GM19455 (cell line): Measurements from ENCODE around the gene TXLNB.

Source experiments
- ATAC-seq: cut with Tn5 transposase; IDR thresholded peaks from one replicate; pipeline ENCODE4 v1.9.1; 2021; ENCODE audit not compliant: unreplicated experiment

Gene TXLNB

DNA sequence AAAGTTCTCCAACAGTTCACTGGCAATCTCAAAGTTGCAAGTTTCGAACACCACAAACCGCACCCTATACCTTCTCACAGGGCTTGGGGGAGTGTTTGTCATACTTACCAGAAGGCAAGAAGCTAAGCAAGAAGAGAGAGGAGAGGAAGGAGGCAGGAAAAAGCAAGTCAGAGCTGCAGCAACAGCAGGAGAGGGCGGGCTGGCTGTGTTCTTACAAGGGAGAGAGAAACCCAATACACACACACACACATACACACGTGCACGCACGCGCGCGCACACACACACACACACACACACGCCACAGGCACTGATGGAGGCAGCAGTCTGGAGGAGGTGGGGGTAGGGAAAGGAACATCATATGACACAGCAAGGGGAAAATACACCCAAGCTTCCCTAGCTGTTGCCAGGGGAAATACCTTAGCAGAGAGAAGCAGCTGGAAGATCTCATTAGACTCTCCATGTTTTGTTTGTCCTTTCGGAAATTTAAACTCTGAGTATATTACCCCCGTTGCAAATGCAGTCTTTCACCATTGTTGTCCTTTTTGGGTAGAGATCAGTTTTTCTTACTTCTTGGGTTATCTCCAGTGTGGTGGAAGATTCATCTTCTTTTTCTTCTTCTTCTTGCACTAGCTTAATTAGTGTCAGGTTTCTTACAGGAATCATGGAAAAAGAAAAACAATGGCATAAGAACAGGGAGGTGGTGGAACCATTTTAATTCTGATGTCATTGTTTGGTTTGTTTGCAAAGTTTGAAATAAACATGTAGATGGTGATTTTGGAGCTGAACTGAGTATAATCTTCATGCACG, at the start of gene TXLNB:
TSS of gene TXLNB (minus strand) at position 186 of the 807 bp plus-strand sequence. CDS start 3,099 bp downstream, outside the sequence.
- peak; percentile 61 for ATAC-seq

DNA sequence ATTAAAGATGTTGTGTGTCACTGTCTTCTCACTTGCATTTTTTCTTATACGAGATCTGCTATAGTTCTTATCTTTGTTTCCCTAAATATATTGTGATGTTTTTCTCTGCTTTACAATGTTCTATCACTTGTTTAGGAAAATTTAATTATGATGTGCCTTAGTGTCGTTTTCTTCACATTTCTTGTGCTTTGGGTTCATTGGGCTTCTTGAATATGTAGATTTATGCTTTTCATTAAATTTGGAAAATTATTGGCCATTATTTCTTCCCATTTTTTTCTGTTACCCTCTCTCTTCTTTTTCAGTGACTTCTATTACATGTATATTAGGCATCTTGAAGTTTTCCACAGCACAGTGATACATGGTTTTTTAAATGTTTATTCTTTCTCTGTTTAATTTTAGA, 49.3 kb upstream of the TXLNB start:
- no peak for ATAC-seq

DNA sequence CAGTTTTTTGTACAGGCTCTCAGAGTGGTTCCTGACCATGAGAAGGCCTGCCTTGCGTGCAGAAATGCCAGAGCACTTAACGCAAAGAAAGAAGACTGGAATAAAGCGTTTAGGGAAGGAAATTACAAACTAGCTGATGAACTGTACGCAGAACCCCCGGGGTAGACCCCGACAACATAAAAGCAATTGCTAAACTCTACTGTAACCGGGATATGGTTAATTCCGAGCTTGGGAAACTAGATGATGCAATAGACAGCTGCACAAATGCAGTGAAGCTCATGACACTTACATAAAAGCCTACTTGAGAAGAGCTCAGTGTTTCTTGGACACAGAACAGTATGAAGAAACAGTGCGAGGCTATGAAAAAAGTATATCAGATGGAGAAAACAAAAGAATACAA, 47.0 kb upstream of the TXLNB start:
- ATAC-seq, result no peak

- ATAC-seq, result no peak
Measured at GRCh38 chr6:139337830-139338229, 46.0 kb upstream of the TXLNB start.

- ATAC-seq, result no peak
Measured at GRCh38 chr6:139337001-139337400, 45.2 kb upstream of the TXLNB start.

- ATAC-seq, result no peak
Measured at GRCh38 chr6:139336488-139336887, 44.7 kb upstream of the TXLNB start.

GRCh38 chr6:139335447-139336210, 43.8 kb upstream of the TXLNB start:
- no peak for ATAC-seq

- no peak for ATAC-seq
Measured at GRCh38 chr6:139334806-139335446, 43.1 kb upstream of the TXLNB start.

GRCh38 chr6:139330826-139331500, 39.2 kb upstream of the TXLNB start:
- ATAC-seq, result no peak

DNA sequence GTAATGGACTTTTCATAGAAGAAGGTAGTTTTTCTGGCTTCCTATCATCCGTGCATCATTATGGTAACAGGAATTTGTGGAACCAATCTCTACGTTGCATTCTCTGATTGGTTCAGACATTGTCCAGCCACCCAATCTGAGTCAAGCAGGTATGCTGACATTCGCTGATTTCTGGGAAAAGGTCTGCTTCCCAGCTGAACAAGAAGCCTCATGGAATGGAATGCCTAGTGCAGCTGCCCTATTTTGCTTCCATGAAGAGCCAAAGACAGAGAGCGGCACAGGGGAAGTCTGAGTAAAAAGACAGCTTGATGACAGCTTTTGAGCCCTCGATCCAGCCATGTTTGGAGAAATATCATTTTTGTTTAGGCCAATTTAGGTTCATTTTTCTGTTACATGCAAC, 38.5 kb upstream of the TXLNB start:
- no peak for ATAC-seq

- no peak for ATAC-seq
Measured at GRCh38 chr6:139329224-139329623, 37.4 kb upstream of the TXLNB start.

GRCh38 chr6:139327038-139327437, 35.2 kb upstream of the TXLNB start:
- peak; percentile 62 for ATAC-seq

DNA sequence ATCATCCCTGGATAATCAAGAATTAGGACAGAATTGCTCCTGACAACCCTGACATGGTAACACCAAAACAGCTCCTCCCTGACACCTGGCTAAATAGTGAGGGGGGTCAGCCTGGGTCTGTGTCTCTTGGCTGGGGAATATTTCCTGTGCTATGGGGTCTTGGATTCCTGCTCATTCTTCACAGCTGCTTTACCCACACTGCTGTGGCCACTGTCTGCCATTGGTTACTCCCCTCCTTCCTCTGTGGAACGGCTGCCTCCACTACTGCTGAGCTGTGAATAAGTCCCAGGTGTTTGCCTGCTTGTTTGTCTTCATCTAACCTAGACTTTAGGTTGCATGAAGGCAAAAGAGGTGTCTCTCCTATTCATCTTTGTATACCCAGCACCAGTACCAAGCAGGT, 33.9 kb upstream of the TXLNB start:
- ATAC-seq, result no peak

DNA sequence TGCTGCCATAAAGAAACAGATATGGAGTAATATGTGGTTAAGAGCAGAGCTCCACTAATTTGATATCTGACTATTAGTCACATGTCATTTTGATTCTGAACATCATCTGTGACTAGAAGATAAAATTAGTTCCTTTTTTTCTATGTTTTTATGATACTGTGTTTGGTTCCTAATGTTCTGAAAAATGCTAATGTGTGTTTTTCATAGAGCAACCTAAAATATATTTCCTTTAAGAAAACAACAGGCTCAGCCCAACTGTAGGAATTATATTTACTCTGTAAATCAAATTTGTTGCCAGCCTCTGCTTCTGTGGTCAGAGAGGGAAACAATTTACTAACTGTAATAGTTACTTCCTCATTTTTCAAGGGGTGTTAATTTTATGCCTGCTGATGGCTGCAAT, 33.3 kb upstream of the TXLNB start:
- peak; percentile 38 for ATAC-seq

GRCh38 chr6:139324301-139324555, 32.4 kb upstream of the TXLNB start:
- no peak for ATAC-seq

- ATAC-seq, result peak; percentile 52
Measured at GRCh38 chr6:139323511-139324300, 31.9 kb upstream of the TXLNB start.

- ATAC-seq, result no peak
Measured at GRCh38 chr6:139320081-139320480, 28.3 kb upstream of the TXLNB start.

DNA sequence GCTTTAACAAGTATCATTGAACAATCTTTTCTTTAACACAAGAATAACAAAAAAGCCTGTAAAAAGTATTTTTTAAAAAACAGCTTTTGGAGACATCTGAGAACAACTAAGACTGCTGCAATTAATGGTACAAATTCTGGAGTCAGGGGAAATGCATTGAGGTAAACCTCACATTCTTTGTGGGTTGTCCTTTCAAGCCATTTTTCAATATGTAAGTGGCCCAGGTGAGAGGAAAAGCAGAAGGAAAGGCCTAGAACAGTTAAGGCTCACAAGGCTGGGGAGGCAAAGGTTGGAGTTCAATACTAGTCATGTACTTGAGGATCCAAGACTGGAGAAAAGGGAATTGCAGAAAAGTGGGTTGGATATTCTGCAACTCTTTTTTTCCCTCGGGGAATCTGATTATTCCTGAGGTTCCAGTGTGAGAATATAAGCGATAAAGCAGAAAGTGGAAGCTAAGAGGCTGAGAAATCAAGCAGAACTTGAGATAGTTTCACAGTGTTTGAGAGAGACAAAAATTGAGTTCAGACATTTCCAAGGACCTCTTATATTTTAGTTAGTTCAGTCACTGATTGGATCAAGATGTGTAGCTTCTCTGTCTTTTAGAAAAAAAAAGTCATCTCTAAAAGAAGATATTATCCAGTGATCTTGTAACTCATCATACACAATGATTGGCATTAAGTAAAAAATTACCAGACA, 25.0 kb upstream of the TXLNB start:
- ATAC-seq, result no peak

DNA sequence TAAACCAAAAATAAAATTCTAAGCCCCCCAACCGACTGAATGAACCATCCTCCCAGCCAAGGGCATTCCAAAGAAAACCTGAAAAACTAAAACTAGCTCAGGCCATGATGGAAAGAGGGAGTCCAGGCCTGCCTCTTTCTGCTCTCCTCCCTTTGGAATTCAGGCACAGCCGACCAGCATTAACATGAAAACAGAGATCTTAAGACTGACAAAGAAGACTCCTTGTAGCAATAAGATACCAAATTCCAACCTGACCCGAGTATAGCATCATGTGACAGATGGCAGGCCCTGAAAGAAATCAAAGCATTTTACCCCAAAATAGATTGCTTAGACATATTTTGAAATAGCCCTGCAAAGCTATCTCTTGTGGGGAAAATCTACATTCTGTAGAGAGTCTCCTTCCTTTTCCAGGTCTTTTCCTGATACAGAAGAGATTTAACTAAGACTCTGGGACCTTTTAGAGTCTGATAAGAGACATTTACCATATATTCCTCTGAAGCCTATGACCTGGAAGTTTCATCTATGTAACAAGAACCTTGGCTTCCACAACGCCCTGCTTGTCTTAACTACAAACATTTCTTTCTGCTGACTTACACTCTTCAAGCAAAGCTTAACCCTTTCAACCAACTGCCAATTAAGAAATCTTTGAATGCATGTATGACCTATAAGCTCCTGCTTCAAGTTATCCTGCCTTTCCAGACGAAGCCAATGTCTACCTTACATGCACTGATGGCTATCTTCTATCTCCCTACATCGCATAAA, 22.2 kb upstream of the TXLNB start:
- no peak for ATAC-seq
